NCI-H2227 (cell line): Measurements from ENCODE around the gene PRSS3.
"Not testable (repeated sequence)": the region's sequence is repeated elsewhere in the genome, so short reads cannot be mapped to it uniquely, and the experiment has no call there.

ENCODE experiments used
- DNase-seq: peaks from one replicate; lab custom pipeline; 2025; ENCODE audit not compliant: unreplicated experiment; lab: John Stamatoyannopoulos, UW

PRSS3 gene

DNA sequence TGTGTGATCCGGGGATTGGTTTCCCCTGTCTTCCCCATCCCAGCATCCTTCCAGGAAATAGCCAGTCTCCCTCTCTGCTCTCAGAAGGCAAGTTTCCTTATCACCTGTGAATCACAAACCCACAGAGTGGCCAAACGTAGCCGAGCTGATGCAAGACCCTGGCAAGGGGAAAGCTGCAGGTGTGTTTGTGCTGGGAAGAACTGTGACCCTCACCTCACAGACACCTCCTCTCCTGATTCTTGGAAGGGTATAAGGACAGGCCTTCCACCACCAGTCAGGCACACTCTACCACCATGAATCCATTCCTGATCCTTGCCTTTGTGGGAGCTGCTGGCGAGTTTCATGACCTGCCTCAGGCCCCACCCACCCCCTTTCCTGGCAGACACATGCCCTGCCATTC is at the start of gene PRSS3:
TSS of gene PRSS3 (plus strand) at position 281 of the 400 bp plus-strand sequence. CDS start at position 294, 13 bp downstream.
- DNase-seq, result no peak

- DNase-seq, result no peak
These were observed 46.6 kb upstream of the PRSS3 start for GRCh38 chr9:33748633-33749304.

DNA sequence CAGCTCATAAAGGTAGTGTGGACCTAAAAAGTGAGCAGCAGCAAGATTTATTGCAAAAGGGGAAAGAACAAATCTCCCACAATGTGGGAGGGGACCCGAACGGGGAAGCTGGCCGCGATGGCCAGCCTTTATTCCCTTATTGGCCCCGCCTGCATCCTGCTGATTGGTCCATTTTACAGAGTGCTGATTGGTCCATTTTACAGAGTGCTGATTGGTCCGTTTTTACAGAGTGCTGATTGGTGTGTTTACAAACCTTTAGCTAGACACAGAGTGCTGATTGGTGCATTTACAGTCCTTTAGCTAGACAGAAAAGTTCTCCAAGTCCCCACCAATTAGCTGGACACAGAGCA is 46.1 kb upstream of the PRSS3 start:
- DNase-seq, result not testable (repeated sequence)

GRCh38 chr9:33750307-33750838 is 45.0 kb upstream of the PRSS3 start:
- DNase-seq, result peak; percentile 19

GRCh38 chr9:33750839-33751339 is 44.5 kb upstream of the PRSS3 start:
- DNase-seq, result peak; percentile 16

DNA sequence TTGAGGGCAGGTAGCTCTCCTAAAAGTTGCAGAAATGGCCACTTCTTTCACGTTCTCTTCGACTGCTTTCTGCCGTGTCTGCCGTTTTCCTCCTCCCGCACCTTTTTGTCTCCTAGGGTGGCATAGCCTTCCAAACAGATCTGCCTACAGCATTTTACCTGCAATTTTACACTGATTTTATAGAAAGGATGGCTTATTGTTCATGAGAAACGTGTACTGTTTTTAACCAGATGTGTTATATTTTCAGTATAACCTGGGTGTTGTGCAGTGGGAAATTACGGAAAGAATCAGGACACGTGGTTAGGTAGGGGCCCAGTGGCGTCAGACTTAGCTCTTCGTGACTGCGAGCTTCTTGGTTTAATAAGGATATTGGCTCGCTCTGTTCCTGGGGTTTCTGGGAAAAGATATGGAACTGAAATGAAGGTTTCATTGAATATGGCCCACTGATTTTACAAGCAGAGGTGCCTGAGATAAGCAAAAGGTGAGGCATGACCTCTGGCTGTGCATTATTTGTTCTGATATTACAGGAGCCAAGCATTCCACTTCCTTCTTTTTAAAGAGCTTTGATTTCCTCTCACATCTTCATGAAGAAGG is 43.7 kb upstream of the PRSS3 start:
- DNase-seq, result peak; percentile 3

DNA sequence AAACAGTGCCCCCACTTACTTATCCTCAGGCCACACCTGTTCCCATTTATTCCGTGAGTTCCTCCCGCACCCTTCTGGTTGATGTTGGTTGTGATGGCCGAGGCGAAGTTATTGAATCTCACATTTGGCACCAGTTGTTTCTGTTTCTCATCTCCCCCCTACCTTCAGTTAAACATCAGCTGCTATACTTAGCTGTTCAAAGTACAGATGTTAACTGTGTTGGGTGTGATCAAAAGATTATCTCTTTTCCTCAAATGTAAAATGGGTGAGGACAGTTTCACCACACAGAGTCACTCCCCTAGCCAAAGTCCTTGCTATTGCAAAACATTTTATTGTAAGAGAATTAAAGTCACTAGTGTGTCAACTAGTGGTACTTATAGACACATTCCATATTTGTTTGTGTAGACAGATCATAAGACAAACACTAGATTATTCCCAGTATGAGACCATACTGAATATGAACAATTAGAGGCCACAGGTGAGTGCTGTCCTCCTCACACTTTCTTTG is 43.2 kb upstream of the PRSS3 start:
- DNase-seq, result no peak

- not testable (repeated sequence) for DNase-seq
These were observed 42.6 kb upstream of the PRSS3 start for GRCh38 chr9:33752789-33753188.

DNA sequence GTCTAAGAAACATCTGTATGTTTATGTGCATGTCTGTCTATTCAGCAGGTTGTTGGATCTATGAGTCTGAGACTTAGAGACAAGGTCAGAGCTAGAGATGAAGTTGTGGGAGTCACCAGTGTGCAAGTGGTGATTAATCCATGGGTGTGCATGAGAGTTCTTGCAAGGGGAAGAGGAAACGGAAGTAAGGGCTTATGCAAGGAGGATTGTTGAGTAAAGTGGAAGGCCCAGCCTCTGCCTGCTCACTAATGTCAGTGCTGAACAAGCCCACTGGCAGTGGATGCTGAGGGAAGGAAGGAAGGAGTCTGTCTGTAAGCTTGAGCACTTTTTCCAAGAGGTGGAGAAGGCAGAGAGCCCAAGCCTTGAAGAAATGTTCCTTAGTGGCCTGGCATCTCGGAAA is 35.7 kb upstream of the PRSS3 start:
- not testable (repeated sequence) for DNase-seq

GRCh38 chr9:33762343-33762742 is 33.0 kb upstream of the PRSS3 start:
- no peak for DNase-seq

- not testable (repeated sequence) for DNase-seq
These were observed 31.7 kb upstream of the PRSS3 start for GRCh38 chr9:33763709-33764108.

DNA sequence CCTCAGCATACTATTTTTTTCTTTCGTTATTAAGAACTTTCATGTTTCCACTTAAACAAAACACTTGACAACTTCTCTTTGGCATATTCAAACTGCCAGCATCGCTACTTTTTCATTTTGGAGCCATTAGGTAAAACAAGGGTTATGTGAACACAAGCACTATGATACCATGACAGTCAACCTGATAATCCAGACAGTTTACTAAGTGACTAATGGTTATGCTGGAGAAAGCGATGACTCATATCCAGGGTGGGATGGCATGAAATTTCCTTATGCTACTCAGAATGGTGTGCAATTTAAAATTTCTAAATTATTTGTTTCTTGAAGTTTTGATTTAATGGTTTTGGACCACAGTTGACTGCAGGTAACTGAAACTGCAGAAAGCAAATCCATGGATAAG is 29.9 kb upstream of the PRSS3 start:
- DNase-seq, result no peak

- not testable (repeated sequence) for DNase-seq
These were observed 25.0 kb upstream of the PRSS3 start for GRCh38 chr9:33770156-33770880.

- not testable (repeated sequence) for DNase-seq
These were observed 22.2 kb upstream of the PRSS3 start for GRCh38 chr9:33773135-33773534.

GRCh38 chr9:33774074-33774659 is 21.2 kb upstream of the PRSS3 start:
- DNase-seq, result not testable (repeated sequence)

GRCh38 chr9:33776578-33776977 is 18.8 kb upstream of the PRSS3 start:
- no peak for DNase-seq

GRCh38 chr9:33778700-33779351 is 16.5 kb upstream of the PRSS3 start:
- DNase-seq, result peak; percentile 55

GRCh38 chr9:33780276-33780675 is 15.1 kb upstream of the PRSS3 start:
- DNase-seq, result no peak

DNA sequence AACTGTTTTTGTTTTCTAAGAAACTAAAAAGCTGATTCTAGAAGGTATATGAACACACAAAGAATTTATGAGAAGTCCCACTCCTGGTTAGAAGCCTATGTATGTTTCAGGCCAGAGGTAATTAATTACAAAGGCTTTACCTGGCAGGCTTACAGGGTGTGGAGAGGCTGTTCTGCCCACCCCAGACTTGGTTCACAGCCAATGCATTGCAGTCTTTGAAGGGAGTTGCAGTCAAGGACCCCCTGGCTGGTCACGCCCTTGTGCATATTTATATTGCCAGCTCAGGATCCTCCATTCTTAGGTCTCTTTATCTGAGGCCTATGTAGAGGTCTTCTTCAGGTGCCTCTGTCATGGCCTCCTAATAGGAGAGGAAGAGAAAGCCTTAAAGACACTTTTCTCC is 13.6 kb upstream of the PRSS3 start:
- DNase-seq, result no peak

DNA sequence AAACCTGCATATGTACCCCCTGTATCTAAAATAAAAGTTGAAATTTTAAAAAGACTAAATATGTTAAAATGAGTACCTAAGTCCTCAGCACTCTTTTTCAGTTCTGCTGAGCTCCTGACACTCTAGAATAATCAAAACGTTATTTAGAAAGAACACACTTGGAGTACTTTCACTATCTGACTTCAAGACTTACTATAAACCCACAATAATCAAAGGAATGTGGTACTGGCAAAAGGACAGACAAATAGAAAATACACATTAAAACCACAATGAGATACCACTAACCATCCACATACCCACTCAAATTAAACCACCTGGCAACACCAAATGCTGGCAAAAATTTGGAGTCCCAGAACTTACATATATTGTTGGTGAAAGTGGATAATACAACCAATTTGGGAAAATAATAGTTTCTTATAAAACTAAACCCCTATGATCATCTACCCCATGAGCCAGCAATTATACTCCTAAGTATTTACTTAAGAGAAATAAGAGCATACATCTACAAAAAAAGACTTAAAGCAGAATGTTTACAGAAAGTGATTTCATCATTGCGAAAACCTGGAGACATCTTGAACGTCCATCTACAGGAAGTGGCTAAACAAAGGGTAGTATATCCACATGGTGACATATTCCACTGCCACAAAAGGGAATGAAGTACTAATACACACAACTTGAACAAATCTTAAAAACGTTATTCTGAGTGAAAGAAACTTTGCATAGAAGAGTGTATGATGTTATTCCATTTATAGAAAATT is 12.8 kb upstream of the PRSS3 start:
- no peak for DNase-seq
